ENCODE measurements around the gene TUBGCP2.
"Not testable (repeated sequence)": the region's sequence is repeated elsewhere in the genome, so short reads cannot be mapped to it uniquely, and the experiment has no call there.

Gene TUBGCP2

DNA sequence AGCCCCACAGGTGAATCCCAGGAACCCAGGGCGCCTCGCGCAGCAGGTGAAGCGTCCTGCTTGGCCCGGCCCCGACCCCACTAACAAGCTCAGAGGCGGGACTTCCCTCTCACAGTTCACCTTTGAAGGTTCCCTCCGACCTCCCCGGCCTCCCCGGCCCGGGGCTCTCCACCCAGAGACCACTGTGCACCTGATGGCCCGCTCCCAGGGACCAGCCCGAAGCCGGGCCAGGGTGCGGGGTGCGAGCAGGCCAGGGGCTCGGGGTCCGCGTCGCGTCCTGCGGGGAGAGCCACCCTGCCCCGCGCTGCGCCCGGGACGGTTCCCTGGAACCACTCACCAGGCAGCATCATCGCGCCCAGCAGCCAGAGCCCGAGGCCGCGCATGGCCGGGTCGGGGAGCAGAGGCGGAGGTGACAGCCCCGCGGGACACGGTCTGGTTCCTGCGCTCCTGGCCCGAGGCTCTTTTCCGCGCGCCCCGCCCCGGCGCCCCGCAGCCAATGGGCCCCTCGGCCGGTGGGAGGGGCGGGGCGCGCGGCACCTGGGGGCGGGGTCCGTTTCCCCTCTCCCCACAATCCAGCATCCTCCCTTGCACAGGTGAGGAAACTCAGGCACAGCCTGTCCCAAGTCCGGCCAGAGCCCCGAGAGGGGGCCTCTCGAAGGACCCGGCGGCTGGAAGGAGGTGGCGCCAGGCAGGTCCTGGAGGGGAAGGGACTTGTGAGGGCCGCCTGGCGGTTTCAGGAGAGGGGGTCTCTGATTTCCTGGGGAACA is 32.1 kb downstream of the TUBGCP2 start, which contains the start of gene ADAM8:
Gene ADAM8 (minus strand): TSS at position 434 of the 767 bp plus-strand sequence. CDS start 51 bp downstream, at position 383.
- DNase-seq = peak; percentile 89

DNA sequence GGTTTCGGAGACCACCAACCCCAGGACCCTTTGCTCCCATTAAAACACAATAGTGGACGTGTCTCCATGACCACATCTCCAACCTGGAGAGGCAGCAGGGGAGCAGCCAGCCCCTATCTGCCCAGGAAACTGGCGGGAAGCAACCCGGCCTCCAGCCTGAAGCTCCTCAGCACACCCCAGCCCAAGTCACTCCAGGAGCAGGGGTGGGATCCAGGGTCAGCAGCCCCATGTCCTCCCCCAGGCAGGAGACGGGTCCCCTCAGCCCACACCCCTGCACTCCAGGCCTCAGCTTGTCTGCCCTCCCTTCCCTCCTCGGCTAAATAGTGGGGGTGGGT is 32.6 kb downstream of the TUBGCP2 start:
- no peak for DNase-seq

DNA sequence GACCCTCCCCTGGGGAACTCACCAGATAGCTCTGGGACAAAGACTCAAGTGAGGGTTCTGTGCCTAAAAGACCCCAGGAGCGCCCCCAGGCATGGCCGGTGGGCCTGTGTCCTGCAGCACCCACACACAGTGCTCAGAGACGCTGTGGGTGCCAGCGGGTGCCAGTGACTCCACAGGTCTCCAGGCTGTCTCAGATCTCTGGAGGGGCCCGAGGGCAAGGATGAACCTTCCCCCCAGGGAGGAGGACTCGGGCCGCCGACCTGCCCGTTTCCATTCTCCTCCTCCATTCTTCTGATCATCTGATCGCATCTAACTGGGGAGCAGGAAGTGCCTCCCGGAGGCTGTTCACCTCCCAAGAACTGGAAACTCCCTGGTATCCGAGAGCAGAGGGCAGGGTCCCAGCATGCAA is 33.0 kb downstream of the TUBGCP2 start:
- DNase-seq = peak; percentile 81

DNA sequence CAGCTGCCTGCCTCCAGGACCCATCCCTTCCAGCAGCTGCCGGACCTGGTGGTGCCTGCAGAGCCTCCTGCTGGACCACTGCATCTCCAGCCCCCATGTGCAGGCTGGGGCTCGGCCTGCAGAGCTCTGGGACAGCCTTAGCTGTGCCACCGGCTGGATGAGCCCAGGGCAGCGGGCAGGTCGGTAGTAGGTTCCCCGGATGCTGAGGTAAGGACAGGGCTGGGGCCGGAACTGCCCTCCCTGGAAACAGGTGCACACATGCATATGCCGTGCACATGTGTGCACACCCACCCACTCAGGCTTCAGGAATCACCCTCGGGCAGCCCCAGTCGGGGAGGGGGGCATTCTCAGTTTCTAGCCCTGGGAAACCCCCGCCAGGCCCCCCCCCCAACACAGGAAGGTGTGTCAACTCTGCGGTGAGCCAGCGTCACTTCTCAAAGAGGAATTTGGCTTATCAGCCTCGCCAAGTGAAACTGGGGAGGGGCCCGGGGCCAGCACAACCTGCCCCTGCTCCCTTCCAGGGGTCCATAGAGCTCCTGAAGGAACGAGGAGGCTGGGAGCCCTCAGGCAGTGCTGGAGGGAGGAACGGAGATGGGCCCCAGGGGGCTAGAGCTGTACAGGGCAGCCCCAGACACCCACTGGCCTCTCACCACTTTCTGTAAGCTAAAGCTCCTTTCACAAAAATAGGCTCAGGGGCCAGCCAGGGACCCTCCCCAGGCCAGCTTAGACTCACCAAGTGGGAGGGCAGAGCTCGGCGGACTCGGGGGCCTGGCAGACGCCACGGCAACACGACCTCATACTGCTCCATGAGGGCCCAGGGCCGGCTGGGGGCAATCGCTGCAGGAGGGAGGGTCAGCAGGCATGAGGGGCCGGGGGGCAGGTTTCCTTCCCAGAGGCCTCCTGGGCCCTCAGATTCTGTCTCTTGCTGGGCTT is 33.7 kb downstream of the TUBGCP2 start:
- peak; percentile 94 for DNase-seq

DNA sequence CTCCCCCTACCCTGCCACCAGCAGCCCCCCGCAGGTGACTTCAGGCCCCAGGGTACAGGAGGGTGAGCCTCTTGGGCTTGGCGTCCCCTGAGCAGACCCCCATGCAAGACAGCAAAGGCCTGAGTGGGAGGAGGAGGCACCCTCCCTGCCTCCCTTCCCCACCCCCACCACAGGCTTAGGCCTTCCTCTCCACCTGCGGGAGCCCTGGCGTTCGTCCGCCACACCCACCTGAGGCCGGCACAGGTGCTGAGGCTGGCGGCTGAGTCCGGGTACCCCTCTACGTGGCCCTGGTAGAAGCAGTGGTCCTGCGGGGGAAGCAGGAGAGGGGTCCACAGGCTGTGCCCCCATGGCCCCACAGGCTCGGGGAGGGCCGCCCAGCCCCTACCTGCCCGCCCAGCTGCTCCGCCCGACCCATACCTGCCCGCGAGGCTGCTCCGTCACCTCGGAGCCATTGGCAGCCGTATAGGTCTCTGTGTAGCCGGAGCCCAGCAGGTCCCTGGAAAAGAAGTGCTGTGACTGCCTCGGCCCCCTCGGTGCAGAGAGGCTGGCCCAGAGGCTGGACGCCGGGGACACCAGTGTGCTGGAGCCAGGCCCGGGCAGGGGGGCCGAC is 35.0 kb downstream of the TUBGCP2 start:
- no peak for DNase-seq

DNA sequence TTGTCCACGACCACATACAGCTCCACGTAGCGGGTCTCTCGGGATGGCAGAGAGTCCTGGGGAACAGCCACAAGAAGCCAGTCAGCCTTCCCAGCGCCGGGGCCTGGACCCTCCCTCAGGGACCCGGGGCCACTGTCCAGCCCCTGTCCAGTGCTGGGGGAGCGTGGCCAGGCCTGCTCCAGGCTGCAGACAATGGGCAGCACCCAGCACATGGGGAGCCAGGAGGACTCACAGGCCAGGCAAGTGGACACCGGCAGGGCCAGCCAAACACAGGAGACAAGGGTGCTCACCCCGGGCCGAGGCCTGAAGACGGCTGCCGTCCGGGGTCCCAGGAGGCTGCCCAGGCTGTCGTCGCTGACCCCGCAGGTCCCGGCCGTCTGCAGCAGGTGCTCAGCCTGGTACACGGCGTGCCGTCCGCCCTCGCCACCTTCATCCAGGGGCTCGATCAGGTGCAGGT is 35.7 kb downstream of the TUBGCP2 start:
- no peak for DNase-seq

DNA sequence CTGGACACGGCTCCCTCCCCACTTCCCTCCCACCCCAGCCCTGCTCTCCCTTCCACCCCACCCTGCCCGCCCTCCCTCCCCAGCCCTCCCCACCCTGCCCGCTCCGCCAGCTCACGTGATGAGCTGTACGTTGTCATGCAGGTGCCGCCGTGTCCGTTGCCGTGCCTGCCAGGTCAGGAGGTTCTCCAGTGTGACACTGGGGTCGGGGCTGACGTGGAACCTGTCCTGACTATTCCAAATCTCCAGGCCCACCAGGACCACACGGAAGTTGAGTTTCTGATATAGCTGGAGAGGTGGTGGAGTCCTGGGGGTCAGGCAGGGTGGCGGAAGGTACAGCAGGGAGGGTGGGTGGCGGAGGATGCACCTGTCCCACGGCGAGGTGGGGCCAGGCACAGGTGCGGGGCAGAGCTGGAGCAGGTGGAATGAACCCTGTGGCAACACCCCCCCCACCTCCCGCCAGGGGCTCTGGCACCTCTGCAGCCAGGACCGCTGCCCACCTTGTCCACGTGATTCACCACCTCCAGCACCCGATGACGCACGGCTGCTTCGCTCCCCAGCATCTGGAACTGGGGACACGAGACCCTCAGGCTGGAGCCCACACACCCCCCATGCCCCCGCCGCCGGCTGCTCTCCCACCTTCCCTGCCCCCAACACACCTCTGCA is 36.2 kb downstream of the TUBGCP2 start:
- no peak for DNase-seq

DNA sequence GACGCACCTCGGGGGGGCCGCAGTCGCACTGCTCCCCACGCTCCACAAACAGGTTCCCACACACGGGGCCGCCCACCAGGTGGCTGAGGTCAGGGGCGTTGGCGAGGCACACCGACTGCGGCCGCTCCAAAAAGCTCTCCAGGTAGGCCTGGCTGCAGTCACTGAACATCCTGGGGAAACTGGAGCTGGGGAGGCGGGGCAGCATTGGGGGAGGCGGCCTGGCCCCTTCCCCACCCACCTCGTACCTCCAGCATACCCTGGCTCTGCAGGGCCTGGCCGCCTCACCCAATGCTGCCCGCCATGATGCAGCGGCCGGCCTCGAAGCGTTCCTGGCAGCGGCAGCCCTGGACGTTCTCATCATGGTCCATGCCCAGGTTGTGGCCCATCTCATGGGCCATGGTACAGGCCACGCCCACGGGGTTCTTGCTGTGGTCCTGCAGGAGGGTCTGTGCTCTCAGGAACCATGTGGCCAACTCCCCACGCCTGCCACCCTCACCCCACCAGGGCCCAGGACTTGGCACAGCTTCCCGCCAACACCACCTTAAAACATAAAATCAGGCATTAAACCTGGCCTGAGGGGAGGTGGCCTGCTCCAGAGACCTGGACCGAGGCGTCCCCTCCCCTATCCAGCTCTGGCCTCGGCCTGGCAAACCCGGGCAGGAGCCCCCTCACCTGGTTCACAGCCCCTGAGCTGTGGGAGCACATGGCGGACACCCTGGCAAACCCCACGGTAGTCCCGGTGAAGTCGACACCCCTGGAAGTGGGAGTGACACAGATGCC is 37.0 kb downstream of the TUBGCP2 start:
- no peak for DNase-seq

DNA sequence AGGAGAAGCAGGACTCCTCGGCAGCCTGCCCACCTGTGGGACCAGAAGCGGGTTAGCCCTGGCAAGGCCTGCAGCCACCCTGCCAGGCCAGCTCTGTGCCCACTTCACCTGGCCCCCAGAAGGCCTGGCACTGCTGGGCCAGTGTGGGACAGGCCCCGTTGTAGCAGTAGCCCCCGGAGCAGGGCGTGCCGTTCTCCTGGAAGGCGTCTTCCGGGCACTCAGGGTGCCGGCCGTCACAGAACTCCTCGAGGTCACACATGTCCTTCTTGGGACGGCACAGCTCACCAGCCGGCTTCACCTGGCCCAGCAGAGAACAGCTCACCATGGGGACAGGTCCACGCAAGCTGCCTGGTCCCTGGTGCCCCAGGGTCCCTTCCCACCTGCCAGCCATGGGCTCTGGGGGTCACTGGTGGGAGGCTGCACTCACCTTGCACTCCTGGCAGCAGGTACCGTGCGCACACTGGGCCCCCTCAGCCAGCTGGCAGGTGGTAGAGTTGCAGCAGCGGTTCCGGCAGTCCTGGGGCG is 37.8 kb downstream of the TUBGCP2 start:
- DNase-seq = no peak

DNA sequence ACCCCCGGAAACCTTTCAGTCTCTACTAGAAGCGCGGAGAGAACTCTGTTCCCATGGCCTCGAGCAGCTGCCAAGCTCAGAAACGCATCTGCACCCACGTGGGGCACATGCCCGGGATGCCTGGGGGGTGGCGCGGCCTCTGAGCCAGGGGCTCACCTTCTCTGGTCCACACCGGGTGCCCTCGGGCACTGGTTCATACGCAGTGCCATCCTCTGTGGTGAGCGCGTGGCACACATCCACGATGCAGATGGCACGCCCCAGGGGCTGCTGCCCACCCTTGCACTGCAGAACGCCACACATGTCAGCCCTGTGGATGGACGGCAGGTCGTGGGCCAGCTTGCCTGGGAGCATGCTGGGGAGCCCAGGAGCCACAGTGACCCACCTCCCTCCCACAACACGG is 38.5 kb downstream of the TUBGCP2 start:
- no peak for DNase-seq

DNA sequence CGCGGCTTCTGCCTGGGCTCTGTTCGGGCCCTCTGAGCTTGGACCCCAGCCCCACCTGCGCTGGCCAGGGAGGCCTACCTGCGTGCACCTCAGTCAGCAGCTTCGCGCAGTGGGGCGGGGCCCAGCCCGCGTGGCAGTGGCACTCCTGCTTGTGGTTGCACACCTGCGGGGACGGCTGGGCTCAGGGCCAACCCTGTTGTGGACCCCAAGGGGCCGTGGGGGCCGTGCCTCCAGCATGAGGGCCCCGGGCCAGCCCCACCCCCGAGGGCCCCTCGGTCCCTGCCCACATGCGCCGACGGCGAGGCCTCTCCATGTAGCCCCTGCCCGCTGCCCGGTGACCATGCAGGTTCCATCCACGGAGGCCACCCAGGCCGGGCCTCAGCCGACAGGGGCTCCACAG is 39.3 kb downstream of the TUBGCP2 start:
- DNase-seq = no peak

DNA sequence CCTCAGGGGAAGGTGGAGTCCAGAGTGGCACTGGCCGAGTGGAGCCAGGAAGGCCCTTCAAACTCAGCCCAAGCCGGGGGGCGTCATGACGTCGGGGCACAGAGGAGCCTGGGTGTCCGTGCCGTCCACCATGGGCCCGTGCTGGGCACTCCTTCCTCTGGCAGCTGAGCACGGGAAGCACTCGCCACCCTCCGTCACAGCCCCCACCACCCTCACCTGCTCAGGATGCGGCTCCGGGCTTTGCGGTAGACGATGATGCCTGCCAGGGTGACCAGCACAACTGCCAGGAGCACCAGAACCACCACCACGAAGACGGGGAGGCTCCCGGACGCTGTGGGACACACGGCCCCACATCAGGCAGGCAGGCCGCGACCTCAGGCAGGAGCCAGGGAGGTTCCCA is 40.1 kb downstream of the TUBGCP2 start:
- DNase-seq = no peak

DNA sequence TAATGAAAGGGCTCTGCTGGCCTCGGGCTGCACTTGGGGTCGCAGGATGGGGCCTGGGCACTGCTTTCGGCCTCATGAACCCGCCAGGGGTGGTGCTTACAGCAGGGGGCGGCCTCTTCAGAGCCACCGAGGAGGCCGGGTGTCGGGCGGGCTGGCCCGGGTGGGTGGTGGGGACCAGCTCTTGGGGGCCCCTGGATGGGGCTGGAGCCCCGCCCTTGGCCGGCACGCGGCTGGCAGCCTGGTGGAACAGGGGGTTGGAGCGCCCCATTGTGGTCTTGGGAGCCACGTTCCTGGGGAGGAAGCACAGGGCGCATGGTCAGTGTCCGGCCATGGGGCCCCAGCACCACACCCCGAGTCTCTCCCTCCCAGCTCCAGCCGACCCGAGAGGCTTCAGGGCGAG is 40.8 kb downstream of the TUBGCP2 start:
- DNase-seq = no peak

DNA sequence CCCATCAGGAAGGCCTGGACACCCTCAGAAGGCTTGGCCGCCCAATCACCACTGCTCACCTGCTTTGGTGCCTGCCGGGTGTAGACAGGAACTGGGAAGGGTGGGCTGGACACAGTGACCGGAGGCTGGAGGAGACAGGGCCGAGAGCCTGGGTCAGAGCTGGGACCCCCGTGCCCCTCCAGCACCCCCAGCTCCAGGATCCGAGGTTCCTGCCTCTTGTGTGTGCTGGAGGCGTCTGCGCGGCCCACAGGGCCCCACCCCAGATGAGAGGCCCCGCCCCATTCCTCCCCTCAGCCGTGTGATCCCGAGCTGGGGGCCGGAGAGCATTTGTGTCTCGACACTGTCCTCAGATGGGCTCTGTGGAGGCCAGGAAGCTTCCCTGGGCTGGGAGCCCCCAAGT is 41.4 kb downstream of the TUBGCP2 start:
- no peak for DNase-seq

DNA sequence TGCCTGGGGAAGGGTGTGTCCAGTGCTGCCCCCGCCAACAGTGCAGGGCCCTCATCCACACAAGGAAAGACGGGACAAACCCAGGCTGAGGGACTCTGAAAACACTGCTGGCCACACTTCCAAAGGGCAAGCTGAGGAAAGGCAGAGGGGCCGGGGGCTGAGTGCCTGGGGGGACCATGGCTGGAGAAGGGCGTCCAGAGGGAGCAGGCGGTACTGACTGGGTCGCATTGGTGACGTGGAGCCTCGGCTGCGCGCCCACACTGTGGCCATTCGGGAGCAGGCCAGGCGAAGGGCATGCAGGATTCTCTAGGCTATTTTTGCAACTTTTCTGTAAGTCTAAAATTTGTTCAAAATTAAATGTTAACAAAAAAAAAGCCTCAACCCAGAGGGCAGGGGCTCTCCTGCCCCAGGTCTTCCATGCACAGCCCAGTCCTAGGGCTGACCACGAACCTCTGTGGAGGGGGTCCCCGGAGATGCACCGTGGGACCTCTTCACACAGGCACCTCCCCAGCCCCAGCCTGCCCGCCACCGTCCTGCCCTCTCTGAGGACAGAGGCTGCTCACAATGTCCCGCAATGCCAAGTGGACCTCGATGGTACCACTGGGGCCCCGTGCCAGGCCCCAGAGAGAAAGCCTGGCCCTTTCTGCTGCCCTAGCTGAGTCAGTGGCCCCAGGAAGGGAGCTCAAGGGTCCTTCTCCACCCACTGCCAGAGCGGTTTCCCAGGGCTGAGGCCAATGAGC is 42.4 kb downstream of the TUBGCP2 start:
- no peak for DNase-seq

DNA sequence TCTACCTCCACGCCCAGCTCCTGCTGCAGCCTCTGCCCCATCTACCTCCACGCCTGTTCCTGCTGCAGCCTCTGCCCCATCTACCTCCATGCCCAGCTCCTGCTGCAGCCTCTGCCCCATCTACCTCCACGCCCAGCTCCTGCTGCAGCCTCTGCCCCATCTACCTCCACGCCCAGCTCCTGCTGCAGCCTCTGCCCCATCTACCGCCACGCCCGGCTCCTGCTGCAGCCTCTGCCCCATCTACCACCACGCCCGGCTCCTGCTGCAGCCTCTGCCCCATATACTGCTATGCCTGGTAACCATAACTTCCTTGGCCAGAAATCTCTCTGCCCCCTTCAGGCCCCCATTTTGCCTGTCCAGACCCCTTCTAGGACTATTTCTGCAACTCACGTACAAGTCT is 43.6 kb downstream of the TUBGCP2 start:
- DNase-seq = not testable (repeated sequence)

DNA sequence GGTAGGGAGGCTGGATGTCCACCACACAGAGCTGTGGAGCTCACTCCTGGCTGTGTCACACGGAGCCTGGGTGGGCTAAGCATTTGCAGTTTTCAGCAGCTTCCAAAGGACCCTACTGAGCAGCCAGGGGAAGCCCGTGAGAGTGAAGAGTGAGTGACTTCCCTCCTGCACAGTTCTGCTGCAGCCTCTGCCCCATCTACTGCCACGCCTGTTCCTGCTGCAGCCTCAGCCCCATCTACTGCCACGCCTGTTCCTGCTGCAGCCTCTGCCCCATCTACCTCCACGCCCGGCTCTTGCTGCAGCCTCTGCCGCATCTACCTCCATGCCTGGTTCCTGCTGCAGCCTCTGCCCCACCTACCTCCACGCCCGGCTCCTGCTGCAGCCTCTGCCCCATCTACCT is 44.2 kb downstream of the TUBGCP2 start:
- peak; percentile 78 for DNase-seq

DNA sequence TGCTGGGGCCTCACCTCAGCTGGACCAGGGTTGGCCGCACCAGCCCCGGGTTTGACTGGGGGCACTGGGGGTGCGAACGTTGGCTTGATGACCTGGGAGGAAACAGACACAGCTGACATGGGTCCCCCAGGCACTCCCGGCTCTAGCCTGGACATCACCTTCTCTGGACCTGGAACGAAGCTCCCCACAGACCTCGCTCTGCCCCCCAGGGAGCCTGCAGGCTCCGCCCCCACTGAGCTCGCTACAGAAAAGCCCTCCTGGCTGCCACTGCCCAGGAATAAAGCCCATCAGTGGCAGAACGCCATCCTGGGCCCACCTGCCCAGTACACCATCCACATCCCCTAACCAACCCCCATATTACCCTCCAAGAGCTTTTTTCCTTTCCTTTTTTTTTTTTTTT is 45.0 kb downstream of the TUBGCP2 start:
- DNase-seq = no peak

DNA sequence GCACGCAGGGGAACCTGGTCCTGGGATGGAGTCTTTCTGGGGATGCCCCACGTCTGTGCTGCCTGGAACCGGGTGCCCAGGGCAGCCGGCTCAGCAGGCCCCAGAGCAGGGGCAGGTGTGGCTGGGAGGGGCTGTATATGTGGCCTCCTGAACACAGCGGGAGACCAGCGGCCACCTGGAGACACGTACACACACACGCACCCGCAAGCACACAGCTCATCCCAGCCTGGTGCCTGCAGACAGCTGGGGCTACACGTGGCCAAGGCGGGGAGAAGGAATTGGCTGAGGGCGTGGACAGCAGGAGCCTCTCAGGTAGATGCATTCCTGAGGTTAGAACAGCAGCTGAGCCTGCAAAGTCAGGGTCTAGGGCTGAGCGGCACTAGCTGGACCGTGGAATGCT is 46.0 kb downstream of the TUBGCP2 start:
- no peak for DNase-seq

DNA sequence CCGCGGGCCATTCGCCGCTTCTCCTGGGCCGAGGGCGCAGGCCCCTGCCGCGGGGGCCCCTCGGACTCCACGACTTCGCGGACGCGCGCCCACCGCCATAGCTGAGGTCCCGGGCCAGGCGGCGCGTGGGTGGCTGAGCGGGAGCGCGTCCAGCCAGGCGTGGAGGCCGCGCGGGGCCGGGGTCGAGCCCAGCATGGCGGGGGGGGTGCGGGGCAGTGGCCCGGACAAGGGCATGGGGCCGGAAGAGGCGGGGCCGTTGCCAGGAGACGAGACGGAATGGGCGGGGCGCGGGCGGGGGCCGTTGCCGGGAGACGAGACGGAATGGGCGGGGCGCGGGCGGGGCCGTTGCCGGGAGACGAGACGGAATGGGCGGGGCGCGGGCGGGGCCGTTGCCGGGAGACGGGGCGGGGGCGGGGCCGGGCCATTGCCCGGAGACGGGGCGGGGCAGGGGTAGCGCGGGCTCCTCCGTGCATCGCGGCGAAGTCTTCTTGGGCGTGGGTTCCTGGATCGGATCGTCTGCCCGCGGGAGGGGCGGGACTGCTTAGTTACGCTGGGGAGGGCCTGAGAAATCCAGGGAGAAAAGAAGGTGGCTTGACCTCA is 46.8 kb downstream of the TUBGCP2 start:
- DNase-seq = peak; percentile 93
